ENCODE measurements around the gene ZNF177. TPM values are rescaled to one million over a fixed set of nuclear protein-coding genes. Genes with fewer than 3 reads are reported as not detected.

Gene ZNF177
- total and polyA plus RNA-seq, 2 donors (not counting 3 experiments of a cell fraction or from before 2014, with no cell fraction given), result 0.42 to 0.86 TPM

- peaks cover 10% of the 10 kb centered on the region for H3K4me1 ChIP-seq (ENCODE audit: control insufficient read depth, extremely low read depth, insufficient read depth, low read length)
- H3K27ac ChIP-seq (ENCODE audit: insufficient read depth, low read depth, low read length), result peak overlapping the region; percentile 2
- H3K4me3 ChIP-seq (replicated peaks in 1 of 3; ENCODE audit: insufficient read depth in 1 of 3, low read depth in 1 of 3, low read length in 3 of 3), result peak overlapping the region; percentile 58 to 94 (median 79)
- H3K9me3 ChIP-seq (replicated peaks; ENCODE audit: control insufficient read depth, insufficient read depth, low read length), result no peaks in the 10 kb centered on the region
- CTCF ChIA-PET, result no interaction called here
- FAIRE-seq (no peak), DNase-seq (ENCODE audit: low read depth, low spot score) (no peak)
- H3K9me1 ChIP-seq (replicated peaks; ENCODE audit: control insufficient read depth, extremely low read depth, insufficient read depth, low read length), result no peaks in the 10 kb centered on the region
- H3K4me2 ChIP-seq (ENCODE audit: insufficient read depth, low read length), result peak overlapping the region; percentile 82
- POLR2A ChIA-PET, result no interaction called here
- no peaks in the 10 kb centered on the region for H3K27me3 ChIP-seq (ENCODE audit: control insufficient read depth in 2 of 2, insufficient read depth in 2 of 2, low read length in 2 of 2)
- TF ChIP-seq MYC (IDR thresholded peaks at IDR 0.05; ENCODE audit: low read depth, low read length), result no peak
- no peak for TF ChIP-seq MAX (IDR thresholded peaks at IDR 0.05; ENCODE audit: insufficient read depth, insufficient read length)
- no peak for TF ChIP-seq FOS (IDR thresholded peaks at IDR 0.05; ENCODE audit: borderline replicate concordance, insufficient read depth, low read length)
- no peak for TF ChIP-seq EZH2 (IDR thresholded peaks at IDR 0.05; ENCODE audit: borderline replicate concordance, low read depth, low read length, severe bottlenecking)
- TF ChIP-seq POLR2A (IDR thresholded peaks at IDR 0.05; ENCODE audit: low read depth, low read length), result no peak
- TF ChIP-seq POLR2AphosphoS5 (IDR thresholded peaks at IDR 0.05; ENCODE audit: insufficient read depth, low read depth, low read length), result no peak
- no peak for TF ChIP-seq JUN (IDR thresholded peaks at IDR 0.05; ENCODE audit: borderline replicate concordance, insufficient read depth, insufficient read length, low read depth)
- TF ChIP-seq CTCF (IDR thresholded peaks at IDR 0.05; ENCODE audit: extremely low read depth in 1 of 2, insufficient read depth in 1 of 2, low read depth in 1 of 2, low read length in 2 of 2), result no peak
- no peak for TF ChIP-seq GATA2 (IDR thresholded peaks at IDR 0.05; ENCODE audit: insufficient read depth, insufficient read length, low read depth, low read length)
- dilution Hi-C loops (cut with MboI; ENCODE audit: extremely low pct_ligation_motif_present, low sequenced_read_pairs) (no loop called here), intact Hi-C loops (cut with micrococcal nuclease) (loop anchor here (1.0 to 5.0 kb wide), 4 partner anchors 15 to 214 kb away; partner anchors contain the start of genes OR7G3, ZNF266, ZNF426 and ZNF699)
- no TSS peak for BruUV-seq (replicated peaks)
- H2AFZ ChIP-seq (ENCODE audit: low read depth, low read length), result peak overlapping the region; percentile 66
- H3K36me3 ChIP-seq (ENCODE audit: control insufficient read depth in 2 of 2, extremely low read depth in 1 of 2, insufficient read depth in 2 of 2, low read length in 2 of 2), result no peaks in the 10 kb centered on the region
- H3K9ac ChIP-seq (replicated peaks; ENCODE audit: extremely low read depth, insufficient read depth, low read length), result peak overlapping the region; percentile 52
- peaks cover 5% of the 10 kb centered on the region for H3K79me2 ChIP-seq (ENCODE audit: control insufficient read depth, insufficient read depth, low read length)
- H4K20me1 ChIP-seq (replicated peaks; ENCODE audit: control insufficient read depth, extremely low read depth, insufficient read depth, low read length), result no peaks in the 10 kb centered on the region
These were observed 38.2 kb upstream of the ZNF177 start for GRCh38 chr19:9324584-9324962.

Data from endothelial cell of umbilical vein (primary cell).